ENCODE data around the gene IREB2.
A peak's percentile ranks its signal among the peaks of the same experiment; 100 is the strongest.
"Not testable (repeated sequence)": the region's sequence is repeated elsewhere in the genome, so short reads cannot be mapped to it uniquely, and the experiment has no call there.

Gene IREB2

DNA sequence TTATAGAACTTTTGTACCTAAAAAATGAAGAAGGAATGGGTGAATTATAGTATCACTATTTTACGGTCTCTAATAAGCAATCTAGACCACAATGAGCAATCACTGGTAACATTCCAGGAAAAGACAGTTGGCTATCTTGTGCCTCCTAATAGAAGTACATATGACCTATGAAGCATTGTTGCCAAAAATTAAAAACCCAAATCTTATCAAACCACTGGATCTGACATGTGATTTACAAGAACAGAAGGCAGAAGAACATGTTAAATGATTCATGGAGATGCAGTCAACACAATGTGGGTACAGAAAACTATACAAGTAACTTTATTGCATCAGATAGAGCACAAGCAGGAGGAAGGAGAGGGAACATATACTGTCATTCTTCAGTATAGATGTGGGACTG, 54.9 kb downstream of the IREB2 start:
- DNase-seq = no peak

DNA sequence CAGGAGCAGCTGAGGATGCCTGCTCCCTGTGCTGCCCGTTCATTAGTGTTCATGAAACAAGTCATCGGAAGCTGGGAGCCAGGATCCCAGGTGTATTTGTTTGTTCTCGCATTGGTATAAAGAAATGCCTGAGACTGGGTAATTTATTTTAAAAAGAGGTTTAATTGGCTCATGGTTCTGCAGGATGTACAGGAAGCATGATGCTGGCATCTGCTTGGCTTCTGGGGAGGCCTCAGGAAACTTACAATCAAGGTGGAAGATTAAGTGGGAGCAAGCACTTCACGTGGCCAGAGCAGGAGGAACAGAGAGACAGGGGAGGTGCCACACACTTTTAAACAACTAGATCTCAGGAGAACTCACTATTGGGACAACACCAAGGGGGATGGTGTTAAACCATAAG, 63.8 kb downstream of the IREB2 start:
- no peak for DNase-seq

GRCh38 chr15:78502641-78503040, 64.6 kb downstream of the IREB2 start:
- DNase-seq = no peak

DNA sequence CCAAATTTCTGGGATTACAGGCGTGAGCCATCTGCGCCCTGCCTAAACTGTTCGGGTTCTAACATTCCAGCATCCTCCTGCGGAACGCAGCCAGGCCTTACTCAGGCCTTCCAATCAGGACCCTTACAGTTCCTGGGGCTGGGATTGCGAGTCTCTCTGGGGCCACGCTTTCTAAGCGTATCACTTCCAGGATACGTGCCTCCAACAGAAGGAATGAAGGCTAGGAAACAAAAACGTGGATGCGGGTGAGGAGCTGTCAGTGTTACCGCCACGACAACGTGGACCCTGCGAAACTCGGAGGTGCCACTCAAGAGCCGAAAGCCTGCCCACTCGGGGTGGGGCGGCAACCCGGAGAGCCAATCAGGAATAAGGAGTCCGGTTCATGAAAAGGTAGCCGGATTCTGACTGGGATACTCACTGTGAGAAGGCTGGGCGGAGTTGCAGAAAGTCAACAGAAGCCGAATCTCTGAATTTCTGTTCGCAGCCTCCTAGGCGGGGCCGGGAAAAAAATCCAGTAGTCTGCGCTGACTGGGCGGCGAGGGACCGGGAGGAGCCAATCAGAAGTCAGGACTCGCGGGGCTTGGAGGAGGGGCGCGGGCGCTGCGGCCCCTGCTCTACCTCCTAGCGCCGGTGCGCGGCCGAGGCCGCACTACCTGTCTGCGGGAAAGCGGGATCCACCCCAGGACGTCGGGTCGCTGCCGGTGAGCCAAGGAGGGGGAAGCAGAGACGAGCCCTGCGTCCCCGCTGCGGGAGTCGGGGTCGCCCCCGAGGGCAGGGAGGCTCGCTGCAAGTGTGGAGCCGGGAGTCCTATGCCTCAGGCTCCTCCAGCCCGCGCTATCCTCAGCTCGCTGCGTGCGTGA, 69.2 kb downstream of the IREB2 start, which contains the start of gene HYKK:
TSS of gene HYKK (plus strand) at position 607 of the 860 bp plus-strand sequence. CDS start 5,512 bp downstream, outside the sequence.
- peak; percentile 79 for DNase-seq

- no peak for DNase-seq
Measured at GRCh38 chr15:78507831-78508160, 69.8 kb downstream of the IREB2 start.

DNA sequence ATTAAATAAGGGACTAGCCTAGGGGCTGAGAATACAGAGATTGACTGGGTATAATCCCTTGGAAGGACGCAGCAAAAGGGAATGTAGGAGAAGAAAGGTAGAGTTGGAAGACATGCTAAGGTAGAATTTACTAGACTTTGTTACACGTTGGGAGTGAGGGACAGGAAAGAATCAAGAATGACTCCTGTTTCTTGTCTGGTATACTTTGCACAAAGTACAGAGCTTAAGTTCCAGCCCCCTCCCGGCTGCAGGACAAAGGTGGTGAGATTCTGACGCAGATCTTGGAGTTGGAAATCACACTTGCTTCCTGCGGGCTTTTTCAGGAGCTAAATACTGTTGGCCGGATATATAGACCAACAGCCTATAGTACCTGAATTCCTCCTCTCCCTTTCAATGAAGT, 70.3 kb downstream of the IREB2 start:
- DNase-seq = no peak

DNA sequence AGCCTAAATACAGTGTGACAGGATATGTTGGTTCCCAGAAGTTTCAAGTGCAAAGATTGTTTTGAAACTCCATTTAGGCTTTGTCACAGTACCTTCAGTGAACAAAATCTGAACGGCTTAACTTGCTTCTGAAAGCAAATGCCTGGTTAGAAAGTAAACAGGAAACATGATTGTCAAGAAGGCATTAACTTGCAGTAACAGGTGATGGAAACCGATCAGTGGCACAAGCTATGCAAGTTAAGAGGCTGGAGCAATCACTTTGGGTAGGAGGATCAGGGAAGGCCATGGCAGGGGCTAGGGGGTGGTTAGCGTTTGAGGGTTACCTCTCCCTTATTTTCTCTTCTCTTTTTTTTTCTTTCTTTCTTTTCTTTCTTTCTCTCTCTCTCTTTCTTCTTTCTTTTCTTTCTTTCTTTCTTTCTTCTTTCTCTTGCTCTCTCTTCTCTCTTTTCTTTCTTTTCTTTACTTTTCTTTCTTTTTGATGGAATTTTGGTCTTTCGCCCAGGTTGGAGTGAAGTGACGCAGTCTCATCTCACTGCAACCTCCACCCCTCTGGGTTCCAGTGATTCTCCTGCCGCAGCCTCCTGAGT, 71.8 kb downstream of the IREB2 start:
- no peak for DNase-seq

GRCh38 chr15:78520035-78520434, 82.0 kb downstream of the IREB2 start:
- not testable (repeated sequence) for DNase-seq

- no peak for DNase-seq
Measured at GRCh38 chr15:78524230-78524629, 86.2 kb downstream of the IREB2 start.

- no peak for DNase-seq
Measured at GRCh38 chr15:78527325-78527724, 89.3 kb downstream of the IREB2 start.

GRCh38 chr15:78533331-78533730, 95.3 kb downstream of the IREB2 start:
- no peak for DNase-seq

GRCh38 chr15:78536134-78536533, 98.1 kb downstream of the IREB2 start:
- DNase-seq = no peak

DNA sequence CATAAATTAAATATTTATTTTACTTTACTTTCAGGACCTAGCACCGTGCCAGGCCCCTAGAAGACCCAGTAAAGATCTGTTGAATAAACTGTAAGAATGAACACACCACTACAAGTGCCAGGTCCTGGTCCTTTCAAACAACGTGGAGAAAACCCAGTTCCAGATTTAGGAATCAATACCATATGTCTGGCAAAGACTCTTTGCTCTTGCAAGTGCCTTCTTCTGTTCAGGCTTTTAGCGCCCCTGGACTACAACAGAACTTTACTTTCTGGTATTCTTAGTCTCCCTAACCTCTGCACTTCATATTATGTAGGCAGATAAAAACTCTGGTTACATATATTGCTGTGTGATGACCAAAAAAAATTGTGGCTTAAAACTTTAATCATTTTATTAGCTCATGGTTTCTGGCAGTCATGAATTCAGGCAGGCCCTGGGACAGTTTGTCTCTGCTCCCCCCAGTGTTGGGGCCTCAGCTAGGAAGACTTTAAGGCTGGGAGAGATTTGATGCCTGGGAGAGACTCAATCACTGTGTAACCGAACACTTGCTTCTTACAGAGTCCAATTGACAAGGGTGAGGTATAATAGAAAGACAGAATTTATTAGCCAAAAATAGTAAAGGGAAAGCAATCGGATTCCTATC, 99.4 kb downstream of the IREB2 start:
- DNase-seq = no peak

GRCh38 chr15:78538358-78538757, 100.3 kb downstream of the IREB2 start:
- no peak for DNase-seq

- DNase-seq = not testable (repeated sequence)
Measured at GRCh38 chr15:78539464-78540140, 101.6 kb downstream of the IREB2 start.

DNA sequence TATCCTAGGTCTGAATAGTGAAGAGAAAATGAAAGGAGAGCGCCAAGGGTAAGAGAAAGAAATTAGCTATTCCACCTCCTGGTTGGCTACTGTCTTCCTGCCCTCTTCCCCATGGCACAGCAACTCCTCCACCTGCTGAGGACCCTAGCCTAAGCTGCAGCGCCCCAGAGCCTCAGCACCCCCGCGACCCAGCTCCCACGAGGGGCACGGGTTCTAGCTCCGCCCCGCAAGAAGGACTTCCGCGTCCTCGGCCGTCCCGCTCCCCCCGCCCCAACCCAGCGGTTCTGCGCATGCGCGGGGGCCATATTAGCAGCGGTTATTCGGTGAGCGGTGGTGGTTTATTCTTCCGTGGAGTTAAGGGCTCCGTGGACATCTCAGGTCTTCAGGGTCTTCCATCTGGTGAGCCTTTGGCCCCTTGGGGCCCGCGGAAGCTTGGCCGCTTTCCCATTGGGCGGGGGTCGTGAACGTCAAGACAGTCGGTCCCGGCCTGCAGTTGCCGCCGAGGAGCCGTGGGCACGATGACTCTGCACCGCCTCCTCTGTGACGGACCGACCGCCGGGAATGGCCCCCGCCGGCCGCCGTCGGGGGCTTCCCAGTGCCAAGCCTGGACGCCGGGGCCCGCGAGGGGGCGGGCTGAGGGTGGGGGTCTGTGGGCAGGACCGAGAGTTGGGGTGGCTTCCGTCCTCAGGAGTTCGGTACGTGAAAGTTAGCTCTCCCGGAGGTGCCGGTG, 102.3 kb downstream of the IREB2 start, which contains the start of gene PSMA4:
TSS of gene PSMA4 (plus strand) at position 304 of the 730 bp plus-strand sequence. CDS start 1,484 bp downstream, outside the sequence.
- peak; percentile 95 for DNase-seq

- DNase-seq = peak; percentile 12
Measured at GRCh38 chr15:78540871-78541743, 103.1 kb downstream of the IREB2 start.

DNA sequence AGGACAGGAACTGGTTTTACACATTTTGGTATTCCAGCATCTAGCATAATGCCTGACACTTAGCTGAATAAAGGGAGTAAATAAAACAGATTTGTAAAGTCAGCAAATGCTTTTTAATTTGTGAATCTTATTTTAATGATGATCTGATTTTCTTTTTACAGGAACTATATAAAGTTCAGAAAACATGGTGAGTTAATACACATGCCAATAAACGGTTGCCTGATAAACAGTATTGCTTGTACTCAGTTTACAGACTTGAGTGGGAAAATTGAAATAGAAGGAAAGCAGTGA, 103.7 kb downstream of the IREB2 start:
- no peak for DNase-seq

DNA sequence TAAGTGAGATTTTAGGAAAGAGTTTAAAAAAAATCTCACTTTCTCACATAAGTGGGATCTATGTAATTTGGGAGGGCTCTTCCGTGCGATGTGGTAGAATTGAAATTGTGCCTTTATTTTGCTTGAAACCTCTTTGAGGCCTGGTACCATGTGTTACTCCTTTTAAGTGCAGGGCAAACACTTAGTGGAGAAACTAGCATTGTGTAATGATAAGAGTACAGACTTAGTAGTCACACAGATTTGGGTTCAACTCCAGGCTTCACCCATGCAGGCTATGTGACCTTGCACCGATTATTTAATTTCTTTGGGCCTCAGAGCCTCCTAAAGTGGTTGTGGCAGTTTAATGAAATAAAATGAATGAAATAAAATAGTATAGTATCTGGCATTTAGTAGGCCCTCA, 104.6 kb downstream of the IREB2 start:
- no peak for DNase-seq

GRCh38 chr15:78550194-78550593, 112.2 kb downstream of the IREB2 start:
- DNase-seq = no peak

DNA sequence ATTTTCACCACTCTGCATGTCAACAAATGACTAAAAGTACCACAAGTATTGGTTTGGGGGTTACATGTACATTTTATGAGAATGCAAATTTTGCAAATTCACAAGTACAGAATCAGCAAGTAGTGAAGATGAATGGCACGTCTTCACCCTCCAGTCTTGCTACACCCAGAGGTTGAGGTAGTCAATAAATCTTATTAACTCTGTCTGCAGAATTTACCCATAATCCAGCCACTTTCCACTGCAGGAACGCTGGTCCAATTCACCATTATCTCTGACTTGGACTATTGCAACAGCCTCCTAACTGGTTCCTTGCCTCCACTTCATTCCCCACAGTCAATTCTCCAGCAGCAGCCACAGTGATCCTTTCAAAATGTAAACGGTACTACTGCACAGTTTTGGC, 112.8 kb downstream of the IREB2 start:
- DNase-seq = no peak

Data from activated naive CD4-positive, alpha-beta T cell treated with anti-CD3 and anti-CD28 coated beads, Interleukin-2, amount 50 U/mL, for 16 hours (primary cell).